DMS 273 (cell line): ENCODE results near the gene JAM3.
A peak's percentile ranks its signal among the peaks of the same experiment; 100 is the strongest.

Experiments
- DNase-seq: peaks from one replicate; lab custom pipeline; 2025; ENCODE audit not compliant: unreplicated experiment; lab: John Stamatoyannopoulos, UW

JAM3 gene

DNA sequence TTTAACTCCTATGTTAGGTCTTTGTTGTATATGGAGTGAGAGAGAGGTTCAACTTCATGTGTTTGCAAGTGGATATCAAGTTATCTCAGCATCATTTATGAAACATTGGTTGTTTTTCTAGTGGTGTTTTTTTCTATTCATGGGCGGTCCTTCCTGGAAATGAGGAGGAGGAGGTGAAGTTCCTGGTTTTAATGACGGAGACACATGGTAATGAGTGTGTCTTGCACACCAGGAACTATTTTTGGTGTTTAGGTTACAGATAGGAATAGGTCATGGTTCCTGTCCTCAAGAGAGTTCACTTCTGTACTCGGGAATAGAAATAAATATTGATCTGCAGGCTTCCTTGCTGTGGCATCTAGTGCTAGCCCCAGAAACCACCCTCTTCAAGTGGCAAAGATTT lies 74.9 kb downstream of the JAM3 start:
- DNase-seq, result no peak

DNA sequence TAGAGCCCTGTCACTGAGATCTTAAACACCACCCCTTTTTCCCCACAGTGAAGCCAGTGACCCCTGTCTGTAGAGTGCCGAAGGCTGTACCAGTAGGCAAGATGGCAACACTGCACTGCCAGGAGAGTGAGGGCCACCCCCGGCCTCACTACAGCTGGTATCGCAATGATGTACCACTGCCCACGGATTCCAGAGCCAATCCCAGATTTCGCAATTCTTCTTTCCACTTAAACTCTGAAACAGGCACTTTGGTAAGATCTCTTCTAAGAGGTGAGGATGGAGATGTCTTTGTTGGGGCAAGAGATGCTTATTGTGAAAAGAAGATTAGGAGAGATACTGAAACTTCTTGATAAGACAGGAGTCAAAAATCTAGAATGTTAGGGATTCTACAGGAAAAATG lies 75.9 kb downstream of the JAM3 start:
- no peak for DNase-seq

DNA sequence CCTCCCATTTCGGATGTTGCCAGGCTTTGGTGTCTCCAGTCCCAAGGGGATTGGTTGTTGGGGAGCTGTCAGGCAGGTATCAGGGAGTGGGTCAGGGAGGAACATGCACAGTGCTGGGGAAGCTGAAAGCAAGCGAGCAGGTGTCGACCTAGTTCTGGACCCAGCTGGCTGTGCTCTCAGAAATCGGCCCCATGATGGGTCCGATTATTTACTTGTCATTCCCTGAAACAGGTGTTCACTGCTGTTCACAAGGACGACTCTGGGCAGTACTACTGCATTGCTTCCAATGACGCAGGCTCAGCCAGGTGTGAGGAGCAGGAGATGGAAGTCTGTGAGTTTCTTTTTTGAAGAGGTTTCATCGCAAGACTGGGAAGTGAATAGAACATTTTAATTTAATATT lies 76.8 kb downstream of the JAM3 start:
- no peak for DNase-seq

DNA sequence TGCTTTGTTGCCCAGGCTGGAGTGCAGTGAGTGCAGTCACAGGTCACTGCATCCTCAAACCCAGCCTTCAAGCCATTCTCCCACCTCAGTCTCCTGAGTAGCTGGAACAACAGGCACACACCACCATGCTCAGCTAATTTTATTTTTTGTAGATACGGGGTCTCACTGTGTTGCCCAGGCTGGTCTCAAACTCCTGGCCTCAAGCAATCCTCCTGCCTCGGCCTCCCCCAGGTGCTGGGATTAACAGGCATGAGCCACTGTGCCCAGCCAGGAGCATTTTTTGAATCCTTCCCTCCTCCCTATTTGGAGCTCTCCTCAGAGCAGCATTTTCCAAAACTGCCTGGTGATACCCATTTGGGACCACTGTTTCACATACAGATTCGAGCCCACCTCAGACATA lies 77.7 kb downstream of the JAM3 start:
- DNase-seq, result no peak

DNA sequence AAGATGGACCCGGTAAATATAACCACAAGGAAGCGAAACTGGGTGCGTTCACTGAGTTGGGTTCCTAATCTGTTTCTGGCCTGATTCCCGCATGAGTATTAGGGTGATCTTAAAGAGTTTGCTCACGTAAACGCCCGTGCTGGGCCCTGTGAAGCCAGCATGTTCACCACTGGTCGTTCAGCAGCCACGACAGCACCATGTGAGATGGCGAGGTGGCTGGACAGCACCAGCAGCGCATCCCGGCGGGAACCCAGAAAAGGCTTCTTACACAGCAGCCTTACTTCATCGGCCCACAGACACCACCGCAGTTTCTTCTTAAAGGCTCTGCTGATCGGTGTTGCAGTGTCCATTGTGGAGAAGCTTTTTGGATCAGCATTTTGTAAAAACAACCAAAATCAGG lies 80.5 kb downstream of the JAM3 start:
- no peak for DNase-seq

DNA sequence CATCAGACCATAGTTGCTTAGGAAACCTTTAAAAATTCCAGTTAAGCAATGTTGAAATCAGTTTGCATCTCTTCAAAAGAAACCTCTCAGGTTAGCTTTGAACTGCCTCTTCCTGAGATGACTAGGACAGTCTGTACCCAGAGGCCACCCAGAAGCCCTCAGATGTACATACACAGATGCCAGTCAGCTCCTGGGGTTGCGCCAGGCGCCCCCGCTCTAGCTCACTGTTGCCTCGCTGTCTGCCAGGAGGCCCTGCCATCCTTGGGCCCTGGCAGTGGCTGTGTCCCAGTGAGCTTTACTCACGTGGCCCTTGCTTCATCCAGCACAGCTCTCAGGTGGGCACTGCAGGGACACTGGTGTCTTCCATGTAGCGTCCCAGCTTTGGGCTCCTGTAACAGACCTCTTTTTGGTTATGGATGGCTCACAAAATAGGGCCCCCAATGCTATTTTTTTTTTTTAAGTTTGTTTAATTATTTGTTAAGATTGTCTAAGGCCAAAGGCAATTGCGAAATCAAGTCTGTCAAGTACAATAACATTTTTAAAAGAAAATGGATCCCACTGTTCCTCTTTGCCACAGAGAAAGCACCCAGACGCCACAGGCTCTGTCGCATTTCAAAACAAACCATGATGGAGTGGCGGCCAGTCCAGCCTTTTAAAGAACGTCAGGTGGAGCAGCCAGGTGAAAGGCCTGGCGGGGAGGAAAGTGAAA lies 81.5 kb downstream of the JAM3 start:
- DNase-seq, result no peak

DNA sequence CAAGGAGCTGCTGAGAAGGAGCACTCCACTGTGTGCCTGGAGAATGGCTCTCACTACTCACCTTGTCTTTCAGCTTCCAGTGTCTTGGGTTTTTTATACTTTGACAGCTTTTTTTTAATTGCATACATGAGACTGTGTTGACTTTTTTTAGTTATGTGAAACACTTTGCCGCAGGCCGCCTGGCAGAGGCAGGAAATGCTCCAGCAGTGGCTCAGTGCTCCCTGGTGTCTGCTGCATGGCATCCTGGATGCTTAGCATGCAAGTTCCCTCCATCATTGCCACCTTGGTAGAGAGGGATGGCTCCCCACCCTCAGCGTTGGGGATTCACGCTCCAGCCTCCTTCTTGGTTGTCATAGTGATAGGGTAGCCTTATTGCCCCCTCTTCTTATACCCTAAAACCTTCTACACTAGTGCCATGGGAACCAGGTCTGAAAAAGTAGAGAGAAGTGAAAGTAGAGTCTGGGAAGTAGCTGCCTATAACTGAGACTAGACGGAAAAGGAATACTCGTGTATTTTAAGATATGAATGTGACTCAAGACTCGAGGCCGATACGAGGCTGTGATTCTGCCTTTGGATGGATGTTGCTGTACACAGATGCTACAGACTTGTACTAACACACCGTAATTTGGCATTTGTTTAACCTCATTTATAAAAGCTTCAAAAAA lies 82.3 kb downstream of the JAM3 start:
- no peak for DNase-seq

DNA sequence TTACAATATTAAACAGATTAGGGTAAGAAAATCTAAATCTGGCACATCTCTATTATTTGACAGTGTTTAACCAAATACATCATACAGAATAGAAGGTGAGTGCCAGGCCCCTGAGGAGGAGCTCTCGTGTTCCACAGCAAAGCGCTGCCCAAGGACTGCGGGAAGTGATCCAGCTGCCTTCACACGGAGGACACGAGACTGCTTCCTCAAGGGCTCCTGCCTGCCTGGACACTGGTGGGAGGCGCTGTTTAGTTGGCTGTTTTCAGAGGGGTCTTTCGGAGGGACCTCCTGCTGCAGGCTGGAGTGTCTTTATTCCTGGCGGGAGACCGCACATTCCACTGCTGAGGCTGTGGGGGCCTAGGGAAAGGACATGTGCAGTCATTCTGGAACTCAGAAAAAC lies 83.8 kb downstream of the JAM3 start:
- DNase-seq, result no peak

DNA sequence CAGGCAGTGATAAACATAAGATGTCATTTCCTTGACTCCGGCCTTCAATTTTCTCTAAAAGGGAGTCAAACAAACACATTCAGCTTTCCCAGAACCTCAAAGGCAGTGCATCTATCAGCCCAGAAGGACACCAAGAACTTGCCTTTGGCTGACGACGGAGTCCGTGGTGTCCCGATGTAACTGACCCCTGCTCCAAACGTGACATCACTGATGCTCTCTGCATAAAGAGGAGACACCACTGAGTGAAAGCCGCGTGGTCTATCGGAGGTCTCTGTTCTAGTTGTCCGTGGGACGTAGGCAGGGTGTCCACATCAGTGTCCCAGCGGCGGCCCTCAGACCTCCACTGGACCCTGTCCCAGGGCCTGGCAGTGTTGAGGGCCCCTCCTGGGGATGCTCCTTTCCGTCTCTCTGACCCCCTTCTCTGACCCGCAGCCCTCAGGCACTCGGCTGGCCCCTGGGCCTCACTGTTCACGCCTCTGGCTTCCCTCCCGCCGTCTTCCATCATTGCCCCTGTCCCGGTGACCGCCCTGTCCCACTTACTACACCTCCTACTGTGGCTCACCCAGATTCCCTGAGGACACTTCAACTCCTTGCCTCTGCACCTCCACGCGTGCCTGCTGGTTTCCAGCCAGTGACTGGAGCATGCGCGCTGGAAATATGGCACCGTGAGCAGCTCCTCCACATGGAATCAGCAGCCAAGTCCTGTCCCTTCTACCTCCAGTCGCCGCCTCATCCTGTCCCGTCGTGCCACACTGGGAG lies 84.5 kb downstream of the JAM3 start:
- no peak for DNase-seq

DNA sequence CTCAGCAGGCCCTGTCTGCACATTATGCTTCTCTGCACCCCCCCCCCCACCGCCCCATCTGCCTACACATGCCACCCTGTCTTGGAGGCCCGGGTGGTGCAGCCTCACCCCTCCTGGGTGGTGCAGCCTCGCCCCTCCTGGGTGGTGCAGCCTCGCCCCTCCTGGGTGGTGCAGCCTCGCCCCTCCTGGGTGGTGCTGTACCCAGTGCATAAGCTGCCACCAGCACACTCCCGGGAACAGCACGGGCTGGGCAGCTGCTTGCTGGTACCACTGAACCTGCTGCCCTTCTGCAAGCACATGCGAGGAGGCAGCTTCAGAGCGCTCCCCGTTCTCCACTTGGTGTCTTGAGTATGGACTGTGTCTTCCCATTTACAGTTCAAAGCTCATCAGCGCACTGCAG lies 85.6 kb downstream of the JAM3 start:
- no peak for DNase-seq

DNA sequence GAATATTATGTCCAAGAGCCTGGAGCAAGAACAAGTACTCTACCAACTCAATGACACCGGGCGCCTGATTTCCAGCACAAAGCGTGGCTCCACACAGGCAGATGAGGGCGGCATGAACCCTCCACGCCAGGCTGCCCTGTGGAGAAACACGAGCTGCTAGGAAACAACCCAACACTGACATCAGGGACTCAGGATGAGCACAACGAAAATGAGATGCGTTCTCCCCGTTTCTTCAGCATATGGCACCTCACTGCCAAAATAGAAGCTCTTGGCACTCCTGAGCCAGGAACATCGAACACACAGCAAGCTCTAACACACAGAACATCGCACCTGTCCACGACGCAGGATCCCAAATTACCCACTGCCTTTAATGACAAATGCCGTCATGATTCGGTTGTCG lies 86.6 kb downstream of the JAM3 start:
- DNase-seq, result no peak

DNA sequence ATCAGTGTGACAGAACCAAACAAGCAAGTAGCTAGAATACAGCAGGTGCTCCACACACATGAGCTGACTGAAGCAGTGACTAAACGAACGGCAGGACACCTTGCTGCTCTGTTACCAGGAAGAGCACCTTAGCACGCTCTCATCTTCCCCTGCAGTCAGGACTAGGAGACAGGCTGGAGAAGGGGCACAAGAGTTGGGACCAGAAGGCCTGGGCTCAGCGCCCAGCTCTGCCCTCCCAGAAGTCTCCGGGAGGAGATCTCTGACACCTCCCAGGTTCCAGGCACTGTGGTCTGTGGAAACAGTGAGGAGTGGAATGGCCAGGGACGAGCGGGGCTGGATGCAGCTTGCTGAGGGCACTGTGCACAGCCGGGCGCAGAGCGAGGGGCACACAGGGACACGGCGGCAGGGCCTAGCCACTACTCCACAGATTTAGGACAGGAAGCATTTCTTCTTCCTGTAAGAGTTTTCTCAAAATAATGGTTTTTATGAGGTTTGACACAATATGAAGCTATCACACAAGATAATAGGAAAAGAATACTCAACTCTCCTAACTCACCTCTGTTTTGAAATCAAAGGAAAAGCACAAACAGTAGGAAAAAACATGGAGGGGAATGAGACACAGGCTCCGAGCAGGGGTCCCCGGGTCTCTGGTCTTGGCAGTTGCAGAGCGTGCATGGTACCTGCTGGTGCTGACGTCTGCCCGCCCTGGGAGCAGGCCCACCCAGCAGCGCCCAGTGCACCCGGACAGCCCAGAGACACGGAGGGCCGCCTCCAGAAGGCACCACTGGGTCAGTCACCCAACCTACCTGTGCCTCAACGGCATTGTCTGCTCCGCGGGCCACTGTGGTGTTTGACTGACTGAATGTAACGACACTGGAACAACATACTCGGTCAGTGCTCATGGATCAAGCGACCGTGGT lies 87.3 kb downstream of the JAM3 start:
- no peak for DNase-seq

DNA sequence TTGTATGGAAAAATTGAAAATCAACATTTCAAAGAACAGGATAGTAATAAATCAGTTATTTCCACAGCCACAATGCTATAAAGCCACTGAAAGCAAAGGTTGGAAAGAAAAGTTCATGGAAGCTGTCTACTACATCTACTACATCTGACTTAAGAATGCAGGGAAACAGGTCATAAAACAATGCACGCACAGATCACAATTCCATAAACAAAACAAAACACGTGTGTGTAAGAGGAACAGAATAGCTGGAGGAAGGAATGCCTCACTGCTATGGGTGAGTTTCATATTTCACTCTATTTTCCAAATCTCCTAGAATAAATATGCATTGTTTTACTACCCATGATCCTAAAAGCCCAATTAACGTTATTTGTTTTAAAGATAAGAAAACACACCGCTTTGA lies 88.6 kb downstream of the JAM3 start:
- no peak for DNase-seq

DNA sequence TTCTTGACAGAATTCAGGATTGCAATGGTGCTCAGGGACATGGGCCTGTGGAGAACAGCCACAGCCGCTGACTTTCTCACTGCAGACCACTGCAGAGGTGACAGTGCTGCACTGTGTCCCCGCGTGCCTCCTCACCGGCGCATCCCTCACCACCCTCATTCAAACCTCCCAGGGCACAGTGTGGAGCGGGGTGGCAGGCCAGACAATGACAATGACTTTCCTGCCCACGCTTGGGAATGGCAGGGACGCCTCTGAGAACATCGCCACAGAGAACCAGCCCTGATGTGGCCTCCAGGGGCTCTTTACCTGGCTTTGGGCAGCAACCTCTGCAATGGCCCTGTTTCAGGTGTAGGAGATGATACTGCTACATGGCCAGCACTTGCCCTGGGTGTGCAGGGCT lies 89.2 kb downstream of the JAM3 start:
- no peak for DNase-seq

DNA sequence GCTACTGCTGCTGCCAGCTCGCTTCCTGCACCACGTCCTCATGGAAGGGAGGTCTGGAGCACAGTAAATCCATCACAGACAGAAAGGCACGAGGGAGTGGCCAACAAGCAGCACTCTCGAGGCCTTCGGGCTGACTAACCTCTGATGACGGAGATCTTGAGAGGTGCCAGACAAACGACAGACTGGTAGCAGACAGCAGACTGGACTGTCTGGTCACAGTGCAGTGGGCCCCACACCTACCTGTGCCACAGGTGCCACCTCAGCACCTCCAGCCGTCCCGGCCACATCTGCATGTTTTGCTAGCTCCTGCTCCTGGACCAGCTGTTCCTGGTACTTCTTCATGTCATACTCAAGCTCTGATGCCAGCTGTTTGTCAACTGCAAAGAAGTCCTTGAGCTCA lies 90.8 kb downstream of the JAM3 start:
- no peak for DNase-seq

DNA sequence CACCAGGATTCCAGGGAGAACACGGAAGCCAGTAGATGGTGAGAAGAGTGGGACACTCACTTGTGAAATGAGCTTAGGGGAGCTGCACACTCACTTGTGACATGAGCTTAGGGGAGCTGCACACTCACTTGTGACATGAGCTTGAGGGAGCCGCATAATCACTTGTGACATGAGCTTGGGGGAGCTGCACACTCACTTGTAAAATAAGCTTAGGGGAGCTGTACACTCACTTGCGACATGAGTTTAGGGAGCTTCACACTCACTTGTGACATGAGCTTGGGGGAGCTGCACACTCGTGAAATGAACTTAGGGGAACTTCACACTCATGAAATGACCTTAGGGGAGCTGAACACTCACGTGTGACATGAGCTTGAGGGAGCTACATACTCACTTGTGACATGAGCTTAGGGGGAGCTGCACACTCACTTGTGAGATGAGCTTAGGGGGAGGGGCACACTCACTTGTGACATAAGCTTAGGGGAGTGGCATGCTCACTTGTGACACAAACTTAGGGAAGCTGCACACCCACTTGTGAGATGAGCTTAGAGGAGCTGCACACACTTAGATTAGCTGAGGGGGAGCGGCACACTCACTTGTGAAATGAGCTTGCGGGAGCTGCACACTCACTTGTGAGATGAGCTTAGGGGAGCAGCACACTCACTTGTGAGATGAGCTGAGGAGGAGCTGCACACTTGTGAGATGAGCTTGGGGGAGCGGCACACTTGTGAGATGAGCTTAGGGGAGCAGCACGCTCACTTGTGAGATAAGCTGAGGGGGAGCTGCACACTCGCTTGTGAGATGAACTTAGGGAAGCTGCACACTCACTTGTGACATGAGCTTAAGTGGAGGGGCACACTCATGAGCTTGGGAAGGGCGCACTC lies 95.9 kb downstream of the JAM3 start:
- peak; percentile 46 for DNase-seq

DNA sequence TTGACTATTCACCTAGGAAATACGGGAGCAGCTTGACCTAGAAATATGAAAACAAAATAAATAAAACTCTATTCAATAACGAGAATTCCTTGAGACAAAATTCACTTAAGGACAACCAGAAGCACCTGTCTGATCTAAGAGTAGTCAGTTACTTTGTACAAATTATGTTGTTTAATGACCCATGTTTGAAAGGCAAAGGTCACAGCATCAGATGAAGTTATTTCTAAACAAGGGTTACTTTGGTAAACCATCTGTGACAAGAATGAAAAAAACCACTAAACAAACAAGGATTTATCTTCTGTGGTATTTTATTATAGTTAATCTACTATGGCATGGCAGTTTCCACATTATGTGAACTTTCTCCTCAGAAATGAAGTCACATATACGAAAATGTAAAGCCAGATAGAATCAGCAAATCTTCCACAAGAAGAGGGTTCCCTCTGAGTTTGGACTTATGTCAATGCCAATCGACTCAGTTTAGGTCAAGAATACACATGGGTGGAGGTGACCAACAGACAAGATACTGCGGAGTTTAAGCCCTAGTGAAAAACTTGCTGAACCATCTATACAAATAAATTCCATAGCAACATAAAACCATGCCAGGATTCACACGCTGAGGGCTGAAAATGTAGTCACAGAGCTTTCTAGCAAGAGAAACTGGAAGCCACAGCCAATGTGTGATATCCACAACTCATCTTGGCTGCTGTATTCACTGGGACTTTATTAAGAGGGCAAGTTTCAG lies 101.5 kb downstream of the JAM3 start:
- DNase-seq, result no peak

DNA sequence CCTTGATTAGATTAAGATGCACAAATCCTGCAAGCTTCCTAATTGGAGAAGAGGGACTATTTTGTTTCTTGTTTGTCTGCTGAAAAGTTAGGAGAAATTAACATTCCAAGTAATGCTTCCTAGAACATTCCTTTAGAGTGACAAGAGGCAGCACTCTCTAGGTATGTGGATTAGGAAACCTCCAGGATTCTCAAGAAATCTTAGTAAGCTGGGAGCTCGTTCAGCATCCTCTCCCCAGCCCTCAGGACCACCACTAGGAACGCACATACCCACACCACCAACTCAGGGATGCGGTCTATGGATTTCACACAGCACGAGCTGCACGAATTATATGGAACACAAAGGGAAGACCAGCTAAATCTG lies 102.0 kb downstream of the JAM3 start:
- no peak for DNase-seq

DNA sequence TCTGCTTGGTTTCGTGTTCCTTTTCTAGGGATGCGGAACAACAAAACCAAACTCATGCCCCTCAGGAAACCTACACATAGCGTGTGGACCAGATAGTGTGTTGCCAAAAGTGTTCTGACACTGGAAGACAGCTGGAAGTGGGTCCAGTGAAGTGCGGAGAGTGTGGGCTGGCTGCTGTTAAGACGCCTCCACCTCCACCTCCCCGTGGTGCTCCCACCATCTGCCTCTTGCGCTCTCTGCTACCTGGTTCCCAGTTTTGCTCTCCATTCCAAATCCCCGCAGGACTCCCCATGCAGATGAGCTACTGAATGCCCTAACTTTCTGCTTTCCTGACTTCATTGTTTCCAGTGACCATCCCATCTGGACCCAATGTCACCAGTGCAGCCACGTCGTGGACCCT lies 103.1 kb downstream of the JAM3 start:
- no peak for DNase-seq

DNA sequence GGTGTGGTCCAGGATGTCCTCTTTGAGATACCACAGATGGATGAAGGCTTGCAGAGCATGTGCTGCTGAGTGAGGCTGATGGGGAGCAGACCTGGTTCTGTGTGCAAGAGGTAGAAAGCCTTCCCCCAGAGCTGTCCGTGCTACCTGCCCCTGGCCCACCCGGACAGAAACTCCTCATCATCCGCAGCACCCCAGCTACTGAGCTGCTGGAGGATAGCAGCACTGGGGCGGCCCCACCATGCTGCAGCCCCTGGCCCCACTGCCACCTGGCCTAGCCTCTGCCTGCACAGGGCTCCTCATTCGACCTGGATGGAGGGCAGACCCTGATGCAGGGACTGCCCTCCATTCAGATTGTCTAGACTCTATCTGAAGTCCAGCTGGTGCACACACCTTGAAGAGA lies 104.4 kb downstream of the JAM3 start:
- no peak for DNase-seq
